HG03280 (cell line): ENCODE data around the gene SCN1B.
"Not testable (repeated sequence)": the region's sequence is repeated elsewhere in the genome, so short reads cannot be mapped to it uniquely, and the experiment has no call there.

Experiments used
- ATAC-seq: cut with Tn5 transposase; IDR thresholded peaks from one replicate; pipeline ENCODE4 v1.9.1; 2021; ENCODE audit warnings: mild to moderate bottlenecking, moderate library complexity; ENCODE audit not compliant: unreplicated experiment

The SCN1B gene

DNA sequence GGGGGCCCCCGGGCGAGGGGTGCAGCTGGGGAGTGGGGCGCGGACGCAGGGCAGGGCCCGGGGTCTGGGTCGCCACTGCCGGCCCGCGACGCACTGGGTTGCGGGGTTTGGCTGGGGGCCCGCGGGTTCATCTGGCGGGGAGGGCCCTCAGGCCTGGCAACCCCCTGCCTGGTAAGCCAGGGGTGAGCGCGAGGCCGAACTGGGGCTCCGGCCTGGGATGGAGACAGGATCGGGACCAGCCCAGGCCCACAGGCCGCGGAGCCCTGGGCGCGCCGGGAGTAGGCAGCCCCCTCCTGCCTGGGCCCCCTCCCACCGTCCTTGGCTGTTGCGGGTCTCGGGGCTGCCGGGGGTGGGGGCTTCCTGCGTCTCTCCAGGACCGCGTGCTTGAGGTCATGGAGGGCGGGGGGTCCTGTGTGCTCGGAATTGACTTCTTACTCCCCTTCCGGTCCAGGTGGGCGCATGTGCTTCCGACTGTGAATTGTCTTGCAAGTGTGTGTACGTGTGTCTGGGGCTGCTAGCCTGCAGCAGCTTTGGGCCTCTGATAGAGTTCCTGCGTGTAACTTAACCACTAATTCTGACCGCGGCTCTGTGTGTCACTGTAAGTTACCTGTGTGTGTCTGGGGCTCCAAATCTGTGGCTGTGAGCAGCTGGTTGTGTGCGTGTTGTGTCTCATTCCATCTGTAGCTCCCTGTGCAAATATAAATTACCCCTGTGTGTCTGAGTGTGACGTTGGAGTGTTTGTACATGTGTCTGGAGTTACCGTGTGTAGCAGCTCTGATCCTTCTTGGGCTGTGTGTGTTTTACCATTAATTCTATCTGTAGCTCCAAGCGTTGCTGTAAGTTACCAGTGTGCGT is 29.4 kb upstream of the SCN1B start:
- no peak for ATAC-seq

GRCh38 chr19:35002037-35002535 is 28.2 kb upstream of the SCN1B start:
- ATAC-seq, result no peak

GRCh38 chr19:35004517-35005255 is 25.6 kb upstream of the SCN1B start:
- ATAC-seq, result no peak

DNA sequence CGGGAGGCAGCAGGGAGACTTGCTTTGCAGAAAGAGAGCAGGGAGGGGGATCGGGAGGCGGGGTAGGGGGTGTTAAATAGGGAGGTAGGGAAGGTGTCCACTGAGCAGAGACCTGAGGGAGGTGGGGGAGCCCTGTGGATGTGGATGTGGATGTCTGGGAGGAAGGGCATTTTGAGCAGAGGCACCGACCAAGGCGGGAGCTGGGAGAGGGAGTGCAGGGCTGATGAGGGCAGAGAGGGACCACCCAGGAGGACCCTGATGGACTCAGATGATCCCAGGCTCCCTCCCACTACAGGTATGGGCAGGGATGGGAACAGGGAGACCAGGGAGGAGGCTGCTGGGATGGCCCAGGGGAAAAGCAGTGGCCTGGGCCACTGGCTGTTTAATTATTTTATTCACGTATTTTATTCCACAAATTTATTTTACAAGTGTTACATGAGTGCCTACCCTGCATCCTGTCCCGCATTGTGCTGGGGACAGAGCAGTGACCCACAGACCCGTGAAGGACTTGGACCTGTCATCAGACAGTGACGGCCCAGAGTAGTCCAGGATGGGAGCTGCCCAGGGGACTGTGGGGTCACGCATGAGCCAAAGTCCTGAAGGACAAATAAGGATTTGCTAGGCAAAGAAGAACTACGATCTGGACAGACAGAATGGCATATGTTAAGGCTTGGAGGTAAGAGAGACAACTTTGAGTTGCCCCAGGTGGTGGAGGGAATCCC is 24.9 kb upstream of the SCN1B start:
- no peak for ATAC-seq

DNA sequence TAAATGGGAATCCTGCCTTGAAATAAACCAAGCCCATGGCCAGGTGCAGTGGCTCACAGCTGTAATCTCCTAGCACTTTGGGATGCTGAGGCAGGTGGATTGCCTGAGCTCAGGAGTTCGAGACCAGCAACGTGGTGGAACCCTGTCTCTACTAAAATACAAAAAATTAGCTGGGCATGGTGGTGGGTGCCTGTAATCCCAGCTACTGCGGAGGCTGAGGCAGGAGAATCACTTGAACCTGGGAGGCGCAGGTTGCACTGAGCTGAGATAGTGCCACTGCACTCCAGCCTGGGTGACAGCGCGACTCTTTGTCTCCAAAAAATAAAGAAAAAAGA is 24.3 kb upstream of the SCN1B start:
- ATAC-seq, result not testable (repeated sequence)

- ATAC-seq, result no peak
These were observed 23.8 kb upstream of the SCN1B start for GRCh38 chr19:35006342-35006998.

GRCh38 chr19:35006999-35007365 is 23.3 kb upstream of the SCN1B start:
- no peak for ATAC-seq

GRCh38 chr19:35007427-35007826 is 22.8 kb upstream of the SCN1B start:
- ATAC-seq, result not testable (repeated sequence)

- no peak for ATAC-seq
These were observed 21.4 kb upstream of the SCN1B start for GRCh38 chr19:35008891-35009341.

DNA sequence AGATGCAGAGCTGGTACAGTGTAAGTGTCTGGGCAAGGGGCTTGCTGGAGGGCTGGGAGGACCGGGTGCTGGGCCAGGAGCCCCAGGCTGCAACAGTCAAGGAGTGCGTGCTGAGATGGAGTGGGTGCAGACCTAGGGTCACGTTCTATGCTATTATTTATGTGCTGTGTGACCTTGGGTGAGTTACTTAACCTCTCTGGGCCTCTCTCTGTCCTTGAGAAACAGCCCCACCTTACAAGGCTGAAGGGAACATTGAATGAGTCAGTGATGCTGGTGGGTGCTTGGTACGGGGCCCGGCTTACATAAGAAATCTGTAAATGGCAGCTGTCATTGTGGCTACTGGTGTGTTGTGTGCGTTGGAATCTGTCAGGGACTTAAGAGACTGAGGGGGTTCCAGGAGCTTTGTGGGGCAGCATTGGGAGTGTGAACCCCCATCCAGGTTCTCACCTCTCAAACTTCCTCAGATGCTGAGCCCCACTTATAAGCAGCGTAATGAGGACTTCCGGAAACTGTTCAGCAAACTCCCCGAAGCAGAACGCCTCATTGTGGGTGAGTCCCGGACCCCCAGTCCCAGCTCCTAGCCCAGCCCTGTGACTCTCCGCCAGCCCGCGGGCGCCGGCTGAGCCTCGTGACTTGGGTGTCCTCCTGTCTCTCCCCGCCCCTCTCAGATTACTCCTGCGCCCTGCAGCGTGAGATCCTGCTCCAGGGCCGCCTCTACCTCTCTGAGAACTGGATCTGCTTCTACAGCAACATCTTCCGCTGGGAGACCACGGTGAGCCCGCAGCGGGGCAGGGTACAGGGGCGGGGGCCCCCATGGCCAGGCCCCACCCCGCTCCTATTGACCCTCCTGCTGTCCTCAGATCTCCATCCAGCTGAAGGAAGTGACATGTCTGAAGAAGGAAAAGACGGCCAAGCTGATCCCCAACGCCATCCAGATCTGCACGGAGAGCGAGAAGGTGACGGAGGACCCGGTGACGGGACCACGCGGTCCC is 20.6 kb upstream of the SCN1B start:
- no peak for ATAC-seq

DNA sequence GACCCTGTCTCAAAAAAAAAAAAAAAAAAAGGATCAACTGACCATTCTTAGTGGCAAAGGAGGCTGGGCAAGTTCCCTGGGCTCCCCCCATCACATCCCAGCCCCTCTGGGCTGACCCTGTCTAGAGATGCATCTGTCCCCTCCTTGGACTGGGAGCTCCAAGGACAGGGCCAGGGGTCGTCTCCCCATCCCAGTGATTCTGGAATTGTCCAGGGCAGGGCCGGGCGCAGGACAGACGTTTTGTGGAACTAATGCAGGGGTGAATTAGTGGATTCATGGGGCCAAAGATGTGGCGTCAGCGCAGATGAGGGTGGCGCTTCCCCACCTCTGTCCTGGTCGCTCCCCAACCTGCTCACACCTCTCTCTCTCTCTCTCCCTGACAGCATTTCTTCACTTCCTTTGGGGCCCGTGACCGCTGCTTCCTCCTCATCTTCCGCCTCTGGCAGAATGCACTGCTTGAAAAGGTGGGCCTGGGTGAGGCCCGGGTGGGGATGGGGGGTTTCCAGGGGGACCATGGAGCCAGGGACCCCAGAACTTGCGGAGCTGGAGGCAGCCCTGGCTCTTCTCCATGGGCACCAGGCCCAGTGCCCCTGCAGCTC is 19.1 kb upstream of the SCN1B start:
- no peak for ATAC-seq

DNA sequence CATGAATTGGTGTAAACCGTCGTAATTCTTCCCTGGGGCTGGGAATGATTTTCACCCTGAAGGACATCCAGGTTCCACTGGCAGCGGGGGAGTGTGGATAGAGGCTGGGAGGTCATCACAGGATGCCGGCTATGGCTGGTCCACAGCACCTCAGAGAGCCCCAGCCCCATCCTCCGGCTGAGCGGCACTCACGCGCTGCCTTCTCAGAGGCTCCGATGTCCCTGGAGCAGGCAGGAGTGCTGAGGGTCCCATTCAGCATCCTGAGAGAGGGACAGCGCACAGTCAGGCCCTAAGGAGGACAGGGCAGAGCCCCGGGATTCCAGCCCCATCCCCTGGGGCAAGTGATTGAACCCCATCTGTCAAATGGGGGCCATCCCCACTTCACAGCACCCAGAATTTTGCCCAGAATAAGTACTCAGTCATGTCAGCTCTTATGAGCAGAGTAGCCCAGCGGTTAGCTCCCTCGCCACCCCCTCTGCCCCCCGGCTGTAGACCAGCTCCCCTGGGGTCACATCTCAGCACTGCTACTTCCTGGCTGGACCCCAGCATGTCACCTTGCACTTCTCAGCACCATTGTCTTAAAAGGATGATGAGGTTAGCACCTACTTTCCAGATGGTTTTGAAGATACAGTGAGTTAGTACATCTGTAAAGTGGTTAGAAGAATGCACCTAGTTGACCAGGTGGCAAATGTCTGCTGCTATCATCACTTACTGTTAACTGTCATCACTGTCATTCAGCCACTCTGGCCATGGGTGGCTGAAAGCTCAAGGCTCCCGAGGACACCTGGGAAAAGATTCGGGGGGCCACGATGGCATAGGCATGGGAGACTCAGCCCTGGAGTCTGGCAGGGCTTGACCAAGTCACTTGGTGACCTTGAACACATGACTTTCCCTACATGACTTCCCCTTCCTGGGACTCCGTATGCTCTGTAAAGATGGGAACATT is 18.3 kb upstream of the SCN1B start:
- no peak for ATAC-seq

DNA sequence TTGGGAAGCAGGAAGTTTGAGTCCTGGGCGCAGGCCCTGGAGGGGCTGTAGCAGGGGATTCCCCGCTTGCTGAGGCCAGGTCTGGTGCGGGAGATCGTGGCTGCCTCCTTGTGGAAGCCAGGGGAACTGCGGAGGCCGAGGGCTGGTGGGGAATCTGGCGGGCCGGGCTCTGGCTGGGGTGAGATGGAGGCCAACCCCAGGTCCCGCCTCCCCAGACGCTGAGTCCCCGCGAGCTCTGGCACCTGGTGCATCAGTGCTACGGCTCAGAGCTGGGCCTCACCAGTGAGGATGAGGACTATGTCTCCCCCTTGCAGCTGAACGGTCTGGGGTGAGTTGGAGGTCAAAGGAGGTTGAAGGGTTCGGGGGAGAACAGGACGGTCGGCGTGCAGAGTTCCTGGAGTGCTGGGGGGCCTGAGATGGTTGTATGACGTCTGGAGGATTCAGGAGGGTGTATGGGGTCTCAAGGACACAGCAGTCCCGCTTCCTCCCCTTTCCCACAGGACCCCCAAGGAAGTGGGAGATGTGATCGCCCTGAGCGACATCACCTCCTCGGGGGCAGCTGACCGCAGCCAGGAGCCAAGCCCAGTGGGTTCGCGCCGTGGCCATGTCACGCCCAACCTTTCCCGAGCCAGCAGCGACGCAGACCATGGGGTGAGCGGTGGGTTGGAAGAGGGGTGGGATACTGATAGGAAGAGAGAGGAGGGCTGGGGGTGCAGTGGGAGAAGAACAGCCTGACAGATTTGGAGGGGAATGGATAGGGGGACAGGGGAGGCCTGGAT is 17.0 kb upstream of the SCN1B start:
- ATAC-seq, result no peak

DNA sequence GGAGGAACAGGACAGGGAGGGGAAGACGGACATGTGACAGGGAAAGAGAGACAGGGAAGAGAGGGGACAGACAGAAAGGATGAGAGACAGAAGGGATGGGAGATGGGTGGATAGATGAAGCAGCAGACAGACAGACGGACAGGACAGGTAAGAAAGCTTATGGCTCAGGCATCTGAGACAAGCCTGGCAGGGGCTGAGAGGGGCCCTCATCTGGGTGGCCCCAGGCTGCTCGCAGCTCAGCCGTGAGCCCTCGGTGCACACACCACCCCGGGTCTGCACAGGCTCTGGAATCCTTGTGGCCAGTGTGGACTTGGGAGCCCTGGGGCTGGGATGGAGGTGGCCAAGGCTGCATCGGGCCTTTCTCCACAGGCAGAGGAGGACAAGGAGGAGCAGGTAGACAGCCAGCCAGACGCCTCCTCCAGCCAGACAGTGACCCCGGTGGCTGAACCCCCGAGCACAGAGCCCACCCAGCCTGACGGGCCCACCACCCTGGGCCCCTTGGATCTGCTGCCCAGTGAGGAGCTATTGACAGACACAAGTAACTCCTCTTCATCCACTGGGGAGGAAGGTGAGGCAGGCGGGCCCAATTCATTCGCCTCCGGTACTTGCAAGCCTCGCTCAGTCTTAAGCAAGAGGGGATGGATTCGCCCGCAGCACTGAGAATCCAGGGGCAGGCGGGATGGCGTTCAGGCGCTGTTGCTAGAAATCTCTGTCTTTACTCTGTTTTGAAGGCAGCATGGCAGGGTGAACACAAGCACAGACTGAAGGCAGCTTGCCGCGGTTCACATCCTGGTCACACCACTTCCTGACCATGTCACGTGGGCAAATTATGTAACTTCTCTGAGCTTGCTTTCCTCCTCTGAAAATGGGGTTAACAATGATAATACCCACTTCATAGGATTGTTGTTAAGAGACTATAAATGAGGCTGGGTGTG is 16.2 kb upstream of the SCN1B start:
- ATAC-seq, result no peak

DNA sequence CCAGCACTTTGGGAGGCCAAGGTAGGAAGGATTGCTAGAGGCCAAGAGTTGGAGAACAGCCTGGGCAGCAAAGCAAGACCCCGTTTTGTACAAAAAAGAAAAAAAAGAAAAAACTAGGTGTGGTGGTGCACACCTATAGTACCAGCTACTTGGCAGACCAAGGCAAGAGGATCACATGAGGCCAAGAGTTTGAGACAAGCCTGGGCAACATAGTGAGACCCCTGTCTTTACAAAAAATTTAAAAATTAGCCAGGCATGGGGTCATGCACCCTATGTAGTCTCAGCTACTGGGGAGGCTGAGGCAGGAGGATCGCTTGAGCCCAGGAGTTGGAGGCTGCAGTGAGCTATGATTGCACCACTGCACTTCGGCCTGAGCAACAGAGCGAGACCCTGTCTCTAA is 15.5 kb upstream of the SCN1B start:
- ATAC-seq, result not testable (repeated sequence)

- ATAC-seq, result no peak
These were observed 14.9 kb upstream of the SCN1B start for GRCh38 chr19:35015270-35015953.
